HG02943 (cell line): ENCODE data around the gene LRRC58.
"Not testable (repeated sequence)": the region's sequence is repeated elsewhere in the genome, so short reads cannot be mapped to it uniquely, and the experiment has no call there.

Experiments used
- ATAC-seq: cut with Tn5 transposase; IDR thresholded peaks from one replicate; pipeline ENCODE4 v1.9.1; 2021; ENCODE audit warnings: mild to moderate bottlenecking, low read depth, moderate library complexity; ENCODE audit not compliant: unreplicated experiment

Gene LRRC58

GRCh38 chr3:120348991-120349854, at the start of gene LRRC58:
LRRC58 (minus strand) TSS chr3:120349354; CDS start chr3:120349243, 111 bp downstream.
- peak; percentile 84 for ATAC-seq

GRCh38 chr3:120396469-120396868, 47.3 kb upstream of the LRRC58 start:
- ATAC-seq, result no peak

- no peak for ATAC-seq
Measured at GRCh38 chr3:120394347-120394746, 45.2 kb upstream of the LRRC58 start.

GRCh38 chr3:120393761-120394160, 44.6 kb upstream of the LRRC58 start:
- ATAC-seq, result no peak

GRCh38 chr3:120393243-120393642, 44.1 kb upstream of the LRRC58 start:
- ATAC-seq, result no peak

- no peak for ATAC-seq
Measured at GRCh38 chr3:120382941-120383447, 33.8 kb upstream of the LRRC58 start.

GRCh38 chr3:120381503-120381902, 32.3 kb upstream of the LRRC58 start:
- ATAC-seq, result no peak

- ATAC-seq, result not testable (repeated sequence)
Measured at GRCh38 chr3:120377948-120378347, 28.8 kb upstream of the LRRC58 start.

- ATAC-seq, result no peak
Measured at GRCh38 chr3:120370463-120370862, 21.3 kb upstream of the LRRC58 start.

- ATAC-seq, result peak; percentile 97
Measured at GRCh38 chr3:120369037-120369467, 19.9 kb upstream of the LRRC58 start.

- ATAC-seq, result no peak
Measured at GRCh38 chr3:120368172-120368571, 19.0 kb upstream of the LRRC58 start.

GRCh38 chr3:120364821-120365220, 15.7 kb upstream of the LRRC58 start:
- no peak for ATAC-seq

- ATAC-seq, result no peak
Measured at GRCh38 chr3:120364101-120364500, 14.9 kb upstream of the LRRC58 start.

GRCh38 chr3:120357807-120358206, 8.7 kb upstream of the LRRC58 start:
- no peak for ATAC-seq

GRCh38 chr3:120355486-120355885, 6.3 kb upstream of the LRRC58 start:
- no peak for ATAC-seq

- no peak for ATAC-seq
Measured at GRCh38 chr3:120353463-120353862, 4.3 kb upstream of the LRRC58 start.

- ATAC-seq, result no peak
Measured at GRCh38 chr3:120352017-120352416, 2.9 kb upstream of the LRRC58 start.

GRCh38 chr3:120350401-120350941, 1.3 kb upstream of the LRRC58 start:
- no peak for ATAC-seq

GRCh38 chr3:120349855-120350125, 636 bp upstream of the LRRC58 start:
- no peak for ATAC-seq

- ATAC-seq, result peak; percentile 51
Measured at GRCh38 chr3:120348065-120348990, 826 bp downstream of the LRRC58 start.

GRCh38 chr3:120344349-120344748, 4.8 kb downstream of the LRRC58 start:
- ATAC-seq, result no peak
